Lower lobe of right lung (tissue), 2 donors: ENCODE measurements around the gene LIN7B. TPM values are rescaled to one million over a fixed set of nuclear protein-coding genes. Genes with fewer than 3 reads are reported as not detected.

ENCODE experiments used
- ATAC-seq, 2 donors: fragments of 200-7000 bp; cut with Tn5 transposase; one replicate each; pipeline ENCODE4 v1.9.1; 2020 to 2022; ENCODE audit warnings: mild to moderate bottlenecking in 2 of 2, moderate library complexity in 2 of 2
- DNase-seq: peaks from one replicate; pipeline ENCODE4 v3.0.0-alpha.2; 2020
- H3K27ac ChIP-seq: fragments of 200-600 bp; one replicate; pipeline ENCODE4 v1.8.0; 2022
- H3K27me3 ChIP-seq: fragments of 200-600 bp; one replicate; pipeline ENCODE4 v1.8.0; 2022; ENCODE audit warnings: low read depth
- H3K36me3 ChIP-seq: fragments of 200-600 bp; one replicate; pipeline ENCODE4 v1.8.0; 2022; ENCODE audit warnings: mild to moderate bottlenecking
- H3K4me1 ChIP-seq: fragments of 200-600 bp; one replicate; pipeline ENCODE4 v1.8.0; 2022
- H3K4me3 ChIP-seq: fragments of 200-600 bp; one replicate; pipeline ENCODE4 v1.8.0; 2022; ENCODE audit warnings: mild to moderate bottlenecking
- H3K9me3 ChIP-seq: fragments of 200-600 bp; one replicate; pipeline ENCODE4 v1.8.0; 2022
- CTCF ChIP-seq: fragments of 200-600 bp; IDR thresholded peaks from one replicate; pipeline ENCODE4 v1.8.0; 2022; ENCODE audit warnings: antibody characterized with exemption, mild to moderate bottlenecking
- intact Hi-C: fragments of 100-400 bp; cut with DNase I; formaldehyde crosslinking; loops from one replicate; pipeline ENCODE4 v1.11.0; 2022
- total RNA-seq: library from RNA; stranded (reverse); fragmentation: NEBNext Ultra II Directional; extraction: Animal tissue kit (Norgen Biotek cat#: 25700); gene quantifications from one replicate; pipeline ENCODE4 v1.2.1, GENCODE V29; 2021
- donor health status: DM: no; HTN: yes; CAD: no; lungs with severe emphysema.

Gene LIN7B
- total RNA-seq, 1 donor from 2014 or later: 10.6 TPM

GRCh38 chr19:49157445-49158224 is 43.5 kb downstream of the LIN7B start, which contains the start of gene TRPM4:
TRPM4 (plus strand) TSS chr19:49157792; CDS start chr19:49157867, 75 bp downstream.
- H3K4me1 ChIP-seq: peaks cover 18% of the 10 kb centered on the region
- H3K4me3 ChIP-seq: peak within 1 kb of the TSS; percentile 95
- H3K27me3 ChIP-seq: no peaks in the 10 kb centered on the region
- peak; percentile 94 for DNase-seq
- H3K27ac ChIP-seq: peak within 1 kb of the TSS; percentile 85
- peaks cover 4% of the 10 kb centered on the region for H3K36me3 ChIP-seq
- TF ChIP-seq CTCF: no peak
- peak; percentile 96 to 98 for ATAC-seq
- no peaks in the 10 kb centered on the region for H3K9me3 ChIP-seq
- intact Hi-C loops: no loop called here

GRCh38 chr19:49160450-49161189 is 46.5 kb downstream of the LIN7B start:
- TF ChIP-seq CTCF: no peak
- Histone ChIP-seq H3K9me3 (no peaks in the 10 kb centered on the region), H3K27me3 (no peaks in the 10 kb centered on the region), H3K27ac (no peak overlapping the region), H3K4me1 (peaks cover 31% of the 10 kb centered on the region), H3K4me3 (no peak overlapping the region), H3K36me3 (peaks cover 4% of the 10 kb centered on the region)
- DNase-seq (no peak), ATAC-seq (no peak)
- intact Hi-C loops: no loop called here

- H3K9me3 ChIP-seq: no peaks in the 10 kb centered on the region
- H3K4me3 ChIP-seq: no peak overlapping the region
- ATAC-seq (no peak), DNase-seq (no peak)
- intact Hi-C loops: no loop called here
- no peak overlapping the region for H3K27ac ChIP-seq
- TF ChIP-seq CTCF: no peak
- no peaks in the 10 kb centered on the region for H3K27me3 ChIP-seq
- peaks cover 37% of the 10 kb centered on the region for H3K4me1 ChIP-seq
- H3K36me3 ChIP-seq: peaks cover 4% of the 10 kb centered on the region
These were observed 47.8 kb downstream of the LIN7B start for GRCh38 chr19:49161987-49162386.

GRCh38 chr19:49165111-49165750 is 51.1 kb downstream of the LIN7B start:
- intact Hi-C loops: no loop called here
- Histone ChIP-seq H3K27me3 (no peaks in the 10 kb centered on the region), H3K27ac (peak overlapping the region; percentile 74), H3K4me3 (peak overlapping the region; percentile 7), H3K36me3 (peaks cover 24% of the 10 kb centered on the region), H3K4me1 (peaks cover 19% of the 10 kb centered on the region), H3K9me3 (no peaks in the 10 kb centered on the region)
- ATAC-seq: peak; percentile 71 to 75
- no peak for TF ChIP-seq CTCF
- no peak for DNase-seq

- H3K36me3 ChIP-seq: peaks cover 31% of the 10 kb centered on the region
- H3K4me1 ChIP-seq: peaks cover 19% of the 10 kb centered on the region
- H3K4me3 ChIP-seq: peak overlapping the region; percentile 7
- TF ChIP-seq CTCF: no peak
- intact Hi-C loops: no loop called here
- peak overlapping the region; percentile 74 for H3K27ac ChIP-seq
- H3K27me3 ChIP-seq: no peaks in the 10 kb centered on the region
- ATAC-seq (peak; percentile 21 to 50), DNase-seq (no peak)
- H3K9me3 ChIP-seq: no peaks in the 10 kb centered on the region
These were observed 51.7 kb downstream of the LIN7B start for GRCh38 chr19:49165865-49166301.
